Activated CD8-positive, alpha-beta memory T cell treated with anti-CD3 and anti-CD28 coated beads for 1 hour (primary cell): ENCODE data around the gene TTC7B.

ENCODE experiments used
- DNase-seq, 2 donors: peaks; one replicate each; pipeline ENCODE4 v3.0.0-alpha.2; 2020; ENCODE audit warnings: low read depth in 1 of 2; ENCODE audit errors: extremely low read depth in 1 of 2

TTC7B gene

DNA sequence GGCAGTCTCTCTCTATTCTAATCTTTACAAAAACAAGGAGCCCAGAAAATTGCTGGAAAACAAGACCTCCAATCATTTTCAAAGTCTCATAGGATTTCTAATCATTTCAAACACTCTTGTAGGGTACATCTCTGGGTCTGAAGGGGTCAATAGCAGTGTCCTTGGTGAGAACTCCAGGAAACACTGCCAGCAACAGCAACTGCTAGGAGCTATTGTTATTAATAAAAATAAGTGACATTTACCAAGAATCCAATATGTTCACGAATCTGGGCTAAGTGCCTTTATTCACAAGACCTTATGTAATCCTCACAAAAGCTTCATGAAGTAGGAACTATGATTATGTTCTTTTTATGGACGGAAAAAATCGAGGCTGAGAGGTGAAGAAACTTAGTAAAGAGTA, 72.8 kb downstream of the TTC7B start:
- DNase-seq = no peak

GRCh38 chr14:90742729-90743128, 73.5 kb downstream of the TTC7B start:
- no peak for DNase-seq

- DNase-seq = no peak
These were observed 74.0 kb downstream of the TTC7B start for GRCh38 chr14:90742252-90742651.

GRCh38 chr14:90741682-90741946, 74.6 kb downstream of the TTC7B start:
- no peak for DNase-seq

DNA sequence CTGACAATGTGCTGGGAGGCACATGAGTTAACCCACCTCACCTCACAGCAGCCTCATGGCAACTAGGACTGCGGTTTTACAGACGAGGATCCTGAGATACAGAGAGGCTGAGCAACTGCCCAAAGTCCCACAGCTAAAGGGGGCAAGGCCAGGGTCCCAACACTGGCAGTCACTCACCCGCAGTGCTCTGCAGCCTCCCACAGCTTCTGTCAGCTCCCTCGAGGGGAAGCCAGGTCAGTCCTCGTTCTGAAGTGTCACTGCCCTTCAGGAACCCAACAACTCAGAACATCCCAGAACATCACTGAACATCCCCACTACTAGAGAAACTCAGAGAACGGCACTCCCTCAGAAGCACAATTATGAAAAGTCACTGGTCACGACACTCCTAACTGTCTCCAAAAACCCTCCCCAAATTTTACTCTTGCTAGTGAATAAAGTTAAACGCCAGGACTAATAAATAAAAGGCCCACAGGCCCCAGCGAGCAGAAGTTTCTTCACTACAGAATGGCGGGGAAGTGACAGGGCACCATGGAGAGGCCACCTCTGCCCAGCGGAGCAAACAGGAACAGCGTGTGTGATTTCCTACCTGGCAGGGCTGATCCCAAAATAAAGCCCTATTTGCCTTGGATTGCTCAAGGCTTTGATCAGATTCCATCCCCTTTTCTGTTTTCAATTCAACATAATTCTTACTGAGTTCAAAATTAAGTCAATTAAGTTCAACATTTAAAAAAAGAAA, 75.1 kb downstream of the TTC7B start:
- no peak for DNase-seq

GRCh38 chr14:90740081-90740480, 76.1 kb downstream of the TTC7B start:
- DNase-seq = no peak

- no peak for DNase-seq
These were observed 76.7 kb downstream of the TTC7B start for GRCh38 chr14:90739318-90740068.

DNA sequence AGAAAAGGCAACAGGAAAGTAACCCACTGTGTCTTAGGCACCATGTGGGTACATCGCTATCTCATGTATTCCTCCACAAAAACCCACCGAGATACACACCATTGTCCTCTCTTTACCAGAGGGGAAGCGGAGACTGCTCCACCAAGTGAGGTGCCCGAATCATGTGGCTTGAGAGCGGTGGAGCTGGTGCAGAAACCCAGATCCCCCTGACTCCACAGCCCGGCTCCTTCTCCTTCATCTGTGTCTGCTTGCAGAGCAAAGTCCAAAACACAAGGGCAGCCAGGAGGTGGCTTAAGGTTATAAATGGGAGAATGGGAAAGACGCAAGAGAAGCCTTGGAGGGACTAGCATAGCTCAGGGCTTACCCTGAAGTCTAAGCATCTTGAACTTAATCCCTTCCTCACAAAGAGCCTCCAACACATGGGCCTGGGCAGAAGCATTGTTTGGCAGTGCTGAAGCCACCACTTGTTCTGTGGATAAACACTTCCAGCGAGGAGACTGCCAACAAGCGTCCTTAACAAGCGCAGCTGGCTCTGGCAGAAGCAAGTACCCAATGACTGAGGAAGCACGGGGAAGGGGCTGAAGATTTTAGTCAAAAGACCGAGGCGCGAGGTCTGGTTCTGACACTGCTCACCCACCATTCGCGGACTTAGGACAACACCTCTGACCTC, 83.0 kb downstream of the TTC7B start:
- DNase-seq = no peak

- DNase-seq = no peak
These were observed 83.5 kb downstream of the TTC7B start for GRCh38 chr14:90732718-90733117.

DNA sequence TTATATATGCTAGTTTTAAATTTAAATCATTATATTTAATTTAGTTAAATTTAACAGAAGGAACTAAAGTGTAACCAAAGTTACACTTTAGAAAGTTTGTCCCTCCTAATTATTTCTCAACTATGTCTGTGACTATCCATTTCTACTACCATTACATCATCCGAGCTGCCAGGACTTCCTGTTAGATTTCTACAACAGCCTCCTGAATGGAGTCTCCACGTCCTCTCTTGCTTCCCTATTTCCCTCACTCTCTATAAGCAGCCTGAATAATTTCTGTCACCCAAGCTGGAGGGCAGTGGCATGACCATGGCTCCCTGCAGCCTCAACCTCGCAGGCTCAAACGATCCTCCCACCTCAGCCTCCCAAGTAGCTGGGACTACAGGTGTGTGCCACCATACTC, 84.1 kb downstream of the TTC7B start:
- no peak for DNase-seq

- no peak for DNase-seq
These were observed 84.7 kb downstream of the TTC7B start for GRCh38 chr14:90731487-90731886.

DNA sequence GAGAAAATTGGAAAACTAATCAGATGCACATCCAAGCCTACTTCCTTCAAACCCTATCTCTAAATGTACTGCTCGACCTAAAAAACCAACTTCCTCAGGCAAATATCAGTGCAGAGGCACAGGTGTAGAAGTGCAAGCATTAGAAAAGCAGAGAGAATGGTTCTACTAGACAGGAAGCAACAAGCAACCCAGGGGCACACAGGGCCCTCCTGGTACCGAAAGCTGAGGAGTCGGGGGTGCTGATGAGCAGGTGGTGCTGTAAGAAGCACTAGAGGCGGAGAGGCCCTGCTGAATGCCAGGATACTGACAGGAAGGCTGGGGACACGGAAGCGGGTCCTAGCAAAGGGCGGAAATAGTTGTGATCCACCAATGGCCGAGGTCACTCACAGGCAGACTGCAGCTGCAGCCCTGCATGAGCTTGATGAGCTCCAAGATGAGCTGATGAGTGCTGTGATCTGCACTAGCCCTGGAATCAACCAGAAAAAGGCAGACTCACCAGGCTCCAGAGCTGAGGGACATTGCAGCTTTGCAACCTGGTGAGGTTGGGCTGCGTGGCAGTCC, 85.9 kb downstream of the TTC7B start:
- DNase-seq = no peak

DNA sequence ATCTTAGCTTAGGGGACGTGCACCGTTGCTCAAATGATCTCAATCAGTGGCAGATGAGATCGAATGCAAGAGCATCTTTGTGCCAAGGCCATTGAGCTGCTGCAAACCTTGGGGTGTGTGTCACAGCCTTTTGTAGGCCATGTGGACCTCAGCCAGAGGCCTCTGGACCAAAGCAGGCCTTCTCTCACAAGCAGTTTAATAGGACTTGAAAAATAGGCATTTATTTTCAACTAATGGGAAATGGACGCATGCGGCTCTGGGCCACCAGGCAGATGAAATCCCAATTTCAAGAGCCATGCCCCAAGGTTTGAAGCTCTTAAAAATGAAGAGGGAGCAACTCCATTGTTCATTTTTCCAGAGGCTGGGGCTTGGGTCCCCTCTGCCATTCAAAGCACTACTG, 87.3 kb downstream of the TTC7B start:
- DNase-seq = no peak

DNA sequence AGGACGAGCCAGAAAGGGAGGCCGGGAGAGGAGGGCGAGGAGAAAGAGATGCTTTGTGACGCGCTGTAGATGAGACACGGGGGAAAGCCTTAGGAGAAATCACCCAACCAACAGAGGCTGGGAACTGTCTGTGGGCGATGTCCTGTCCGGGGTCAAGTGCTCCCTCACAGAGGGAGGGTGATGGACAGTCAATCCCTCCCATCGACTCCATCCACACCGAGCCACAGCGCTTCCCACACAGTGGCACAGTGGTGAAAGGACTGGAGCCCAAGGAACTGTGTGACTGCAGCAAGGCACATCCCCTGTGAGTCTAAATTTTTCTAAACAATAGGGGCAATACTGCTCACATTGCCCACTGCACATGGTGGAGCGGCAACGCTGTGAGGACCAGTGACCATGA, 89.1 kb downstream of the TTC7B start:
- DNase-seq = no peak

DNA sequence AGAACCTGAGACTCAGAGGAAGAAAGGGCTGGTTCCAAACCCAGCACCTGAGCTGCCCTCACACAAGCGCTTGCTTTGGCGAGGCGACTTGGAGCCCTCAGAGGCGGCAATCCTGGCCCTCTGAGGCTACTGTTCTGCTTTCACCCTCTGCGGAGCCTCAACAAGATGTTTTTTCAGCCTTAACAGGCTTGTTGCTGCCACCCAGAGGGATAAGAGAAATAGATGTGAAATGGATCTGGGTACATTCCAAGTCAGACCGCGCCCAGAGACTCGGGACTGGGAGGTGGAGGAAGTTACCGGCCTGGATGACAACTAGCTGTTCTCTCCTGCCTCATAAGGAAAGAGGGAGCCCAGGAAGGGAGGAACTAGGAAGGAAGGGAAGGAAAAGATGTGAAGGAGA, 89.6 kb downstream of the TTC7B start:
- DNase-seq = no peak

DNA sequence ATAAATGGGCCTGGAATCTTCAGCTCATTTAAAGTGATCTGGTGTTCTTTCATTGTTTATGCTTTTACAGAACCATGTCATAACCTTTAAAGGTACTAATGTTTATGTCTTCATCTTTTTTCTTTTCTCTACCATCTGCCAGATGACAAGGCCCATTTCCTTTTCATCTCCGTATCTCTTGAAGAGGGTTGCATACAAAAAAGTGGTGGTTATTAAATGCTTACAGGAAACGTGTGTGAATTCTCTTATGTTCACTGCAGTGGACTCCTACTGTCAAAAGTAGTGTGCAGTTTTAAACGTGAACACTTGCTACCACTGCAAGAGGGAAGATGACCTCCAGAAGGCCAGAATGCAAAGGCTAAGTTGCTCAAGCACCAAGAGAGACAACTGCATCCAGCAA, 91.4 kb downstream of the TTC7B start:
- no peak for DNase-seq

DNA sequence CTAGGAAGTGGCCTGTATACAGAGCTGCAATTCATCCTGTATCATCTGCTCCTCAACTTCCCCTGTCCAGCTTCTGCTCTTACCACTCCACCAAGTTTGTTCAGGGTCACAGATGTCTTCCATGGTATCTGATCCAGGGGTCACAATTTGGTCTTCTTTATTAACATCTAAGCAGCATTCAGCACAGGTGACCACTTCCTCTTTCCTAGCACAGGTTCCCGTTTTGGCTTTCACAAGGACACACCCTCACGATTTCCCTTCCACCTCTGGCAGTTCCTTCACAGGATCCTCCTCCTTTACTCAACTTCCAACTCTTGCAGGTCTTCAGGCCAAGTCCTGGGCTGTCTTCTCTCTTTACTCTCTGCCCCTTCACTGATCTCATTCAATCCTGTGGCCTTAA, 93.6 kb downstream of the TTC7B start:
- DNase-seq = no peak

DNA sequence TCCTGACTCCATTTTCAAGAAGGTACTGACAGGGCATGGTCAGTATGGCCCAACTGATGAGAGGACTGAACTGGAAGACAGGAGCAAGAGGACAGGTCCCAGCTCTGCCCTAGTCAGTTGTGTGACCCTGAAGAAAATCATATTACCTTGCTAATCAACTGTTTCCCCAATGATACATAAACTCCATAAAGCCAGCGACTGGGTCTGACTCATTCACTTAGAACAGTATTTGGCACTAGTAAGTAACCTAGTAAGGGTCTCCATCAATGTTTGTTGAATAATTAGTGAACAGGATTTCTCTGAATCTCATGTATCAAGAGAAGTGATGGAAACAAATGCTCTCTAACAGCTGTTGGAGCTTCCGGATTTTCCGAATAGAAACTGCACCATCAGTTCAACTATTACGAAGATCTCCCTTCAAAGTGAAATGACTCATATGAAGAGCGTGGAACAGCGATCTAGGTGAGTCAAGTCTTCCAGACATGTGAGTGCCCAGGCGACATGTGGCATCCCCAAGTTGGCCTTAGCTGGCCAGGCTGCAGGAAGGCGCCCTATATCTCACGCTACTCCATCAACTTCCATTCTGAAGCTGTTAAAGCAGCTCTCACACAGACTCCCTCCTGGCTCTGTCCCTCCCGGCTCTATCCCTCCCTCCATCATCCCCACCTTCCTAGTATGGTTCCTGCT, 94.5 kb downstream of the TTC7B start:
- no peak for DNase-seq

DNA sequence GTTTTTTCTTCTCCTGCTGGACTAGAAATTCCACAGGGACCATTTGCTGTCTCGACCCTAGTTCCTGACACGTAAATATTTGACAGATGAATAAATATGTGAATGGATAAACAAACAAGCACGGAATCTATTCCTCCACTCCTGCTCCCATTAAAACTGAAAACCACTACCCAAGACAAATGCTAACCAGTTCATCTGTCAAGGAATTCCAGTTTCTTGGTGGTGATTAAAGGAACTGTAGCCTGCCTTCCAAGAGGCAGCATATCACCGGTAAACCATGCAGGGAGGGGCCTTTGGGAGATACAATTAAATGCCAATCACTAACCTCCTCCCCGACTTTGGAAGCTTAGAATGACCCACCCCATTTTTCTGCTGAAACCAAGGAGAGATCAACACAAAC, 95.4 kb downstream of the TTC7B start:
- DNase-seq = no peak

DNA sequence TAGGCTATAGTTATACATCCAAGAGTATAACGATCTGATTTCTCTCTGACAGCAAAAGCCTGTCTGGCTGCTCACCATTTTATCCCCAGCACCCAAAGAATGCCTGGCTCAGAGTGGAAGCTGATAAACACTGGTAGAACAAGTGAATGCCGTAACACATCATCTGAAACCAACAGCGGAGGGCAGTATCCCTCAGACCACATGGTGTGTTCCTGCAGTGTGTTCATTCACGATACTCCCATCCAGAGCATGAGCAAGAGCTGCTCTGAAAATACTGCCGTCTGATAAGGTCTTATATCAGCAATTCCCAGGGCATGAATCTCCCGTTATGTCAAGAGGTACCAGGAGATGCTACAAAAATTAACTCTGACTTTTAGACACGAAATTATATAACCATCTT, 95.9 kb downstream of the TTC7B start:
- DNase-seq = no peak

DNA sequence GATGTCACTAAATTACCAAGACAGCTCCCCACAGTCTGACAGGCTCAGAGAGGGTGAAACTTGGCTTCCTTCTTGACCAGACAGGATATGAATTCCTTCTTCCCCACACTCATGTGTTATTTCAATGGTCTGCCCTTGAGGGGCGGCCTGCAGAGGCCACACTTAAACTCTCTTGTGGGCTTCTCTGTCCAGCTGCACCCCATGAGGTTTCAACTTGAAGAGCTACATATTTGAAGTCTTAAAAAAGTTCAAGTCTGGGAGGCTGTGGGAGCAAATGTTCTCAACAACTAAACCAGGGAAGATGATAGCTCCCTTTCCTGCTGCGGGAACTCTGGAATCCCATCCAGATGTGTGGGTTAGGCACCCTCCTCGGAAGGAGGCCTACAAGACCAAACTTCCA, 98.3 kb downstream of the TTC7B start:
- no peak for DNase-seq
